GM12878 (cell line): ENCODE measurements around the gene AMPD3.

Experiments used
- CREM ChIP-seq: IDR thresholded peaks from 2 replicates; pipeline ENCODE4 v1.6.1; 2014; ENCODE audit warnings: antibody characterized with exemption, low read depth
- EP300 ChIP-seq, 2 experiments: fragments of 150-350 bp in 1 of 2; IDR thresholded peaks; 2 replicates each; pipeline ENCODE4 v1.6.1; 2011 to 2012; ENCODE audit warnings: low read depth in 2 of 2, low read length in 2 of 2, borderline replicate concordance in 1 of 2, improper control_type of control experiment in 1 of 2, inconsistent platforms in 1 of 2; ENCODE audit not compliant: control insufficient read depth in 1 of 2
- NFIC ChIP-seq: IDR thresholded peaks from 2 replicates; pipeline ENCODE4 v1.6.1; 2012; ENCODE audit warnings: low read depth, mild to moderate bottlenecking, inconsistent platforms, low read length, moderate library complexity
- NR2C2 ChIP-seq: IDR thresholded peaks from 2 replicates; pipeline ENCODE4 v1.6.1; 2011; ENCODE audit warnings: borderline replicate concordance, low read depth; ENCODE audit not compliant: control insufficient read depth, insufficient read length
- SMAD1 ChIP-seq: fragments of 450-650 bp; IDR thresholded peaks from 2 replicates; pipeline ENCODE4 v1.6.1; 2018; ENCODE audit warnings: mild to moderate bottlenecking, low read depth; ENCODE audit not compliant: partially characterized antibody
- ZNF207 ChIP-seq: fragments of 450-650 bp; IDR thresholded peaks from 2 replicates; pipeline ENCODE4 v1.6.1; 2014; ENCODE audit warnings: antibody characterized with exemption, mild to moderate bottlenecking, borderline replicate concordance
- TF ChIP-seq, protein P1 (sequence below): IDR thresholded peaks from 2 replicates; pipeline ENCODE4 v1.6.1; 2011; ENCODE audit warnings: borderline replicate concordance, low read depth, mild to moderate bottlenecking, moderate library complexity, mixed read lengths, low read length; ENCODE audit not compliant: insufficient read depth; ENCODE audit errors: extremely low read length
- TF ChIP-seq, protein P2 (sequence below), 3 experiments: IDR thresholded peaks in 2 of 3; conservative IDR thresholded peaks in 1 of 3; 2 replicates each; pipeline ENCODE4 v1.5.1; 2011; ENCODE audit warnings: low read depth in 3 of 3, low read length in 3 of 3, mild to moderate bottlenecking in 3 of 3, control low read depth in 2 of 3, moderate library complexity in 2 of 3, inconsistent platforms in 1 of 3, mixed read lengths in 1 of 3; ENCODE audit not compliant: control insufficient read depth in 2 of 3, insufficient read depth in 1 of 3; ENCODE audit errors: extremely low read depth in 1 of 3

DNA sequence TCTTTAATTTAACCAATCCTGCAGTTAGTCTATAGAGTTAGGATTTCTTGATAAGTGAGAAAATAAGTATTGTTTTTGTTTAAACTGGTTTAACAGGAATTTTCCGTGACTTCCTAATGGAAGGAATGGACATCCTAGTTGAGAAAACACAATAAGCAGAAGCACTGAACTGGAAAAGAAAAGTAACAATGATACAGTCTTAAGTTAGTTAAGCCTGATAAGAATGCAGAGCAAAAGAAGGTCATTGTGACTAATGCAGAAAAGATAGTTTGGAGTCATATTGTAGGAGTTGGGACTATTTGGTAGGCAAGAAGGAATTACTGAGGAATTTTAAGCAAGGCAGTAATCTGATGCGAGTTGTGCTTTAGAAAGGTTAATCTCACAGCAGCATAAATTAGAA is 74.2 kb downstream of the AMPD3 start:
- TF ChIP-seq, protein P1, sequence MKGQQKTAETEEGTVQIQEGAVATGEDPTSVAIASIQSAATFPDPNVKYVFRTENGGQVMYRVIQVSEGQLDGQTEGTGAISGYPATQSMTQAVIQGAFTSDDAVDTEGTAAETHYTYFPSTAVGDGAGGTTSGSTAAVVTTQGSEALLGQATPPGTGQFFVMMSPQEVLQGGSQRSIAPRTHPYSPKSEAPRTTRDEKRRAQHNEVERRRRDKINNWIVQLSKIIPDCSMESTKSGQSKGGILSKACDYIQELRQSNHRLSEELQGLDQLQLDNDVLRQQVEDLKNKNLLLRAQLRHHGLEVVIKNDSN = no peak
- no peak for TF ChIP-seq NR2C2
- no peak for TF ChIP-seq EP300 (IDR thresholded peaks at IDR 0.05; ENCODE audit: borderline replicate concordance in 1 of 2, control insufficient read depth in 1 of 2, low read depth in 2 of 2, low read length in 2 of 2)
- no peak for TF ChIP-seq NFIC
- TF ChIP-seq CREM = no peak
- TF ChIP-seq, protein P2, sequence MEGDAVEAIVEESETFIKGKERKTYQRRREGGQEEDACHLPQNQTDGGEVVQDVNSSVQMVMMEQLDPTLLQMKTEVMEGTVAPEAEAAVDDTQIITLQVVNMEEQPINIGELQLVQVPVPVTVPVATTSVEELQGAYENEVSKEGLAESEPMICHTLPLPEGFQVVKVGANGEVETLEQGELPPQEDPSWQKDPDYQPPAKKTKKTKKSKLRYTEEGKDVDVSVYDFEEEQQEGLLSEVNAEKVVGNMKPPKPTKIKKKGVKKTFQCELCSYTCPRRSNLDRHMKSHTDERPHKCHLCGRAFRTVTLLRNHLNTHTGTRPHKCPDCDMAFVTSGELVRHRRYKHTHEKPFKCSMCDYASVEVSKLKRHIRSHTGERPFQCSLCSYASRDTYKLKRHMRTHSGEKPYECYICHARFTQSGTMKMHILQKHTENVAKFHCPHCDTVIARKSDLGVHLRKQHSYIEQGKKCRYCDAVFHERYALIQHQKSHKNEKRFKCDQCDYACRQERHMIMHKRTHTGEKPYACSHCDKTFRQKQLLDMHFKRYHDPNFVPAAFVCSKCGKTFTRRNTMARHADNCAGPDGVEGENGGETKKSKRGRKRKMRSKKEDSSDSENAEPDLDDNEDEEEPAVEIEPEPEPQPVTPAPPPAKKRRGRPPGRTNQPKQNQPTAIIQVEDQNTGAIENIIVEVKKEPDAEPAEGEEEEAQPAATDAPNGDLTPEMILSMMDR (IDR thresholded peaks at IDR 0.05 in 2 of 3, conservative IDR thresholded peaks at IDR 0.05 in 1 of 3; ENCODE audit: control insufficient read depth in 2 of 3, extremely low read depth in 1 of 3, insufficient read depth in 1 of 3, low read depth in 3 of 3, low read length in 3 of 3) = no peak
- no peak for TF ChIP-seq SMAD1
- TF ChIP-seq ZNF207 = no peak
